ENCODE measurements around the gene NDUFC1.

Gene NDUFC1

DNA sequence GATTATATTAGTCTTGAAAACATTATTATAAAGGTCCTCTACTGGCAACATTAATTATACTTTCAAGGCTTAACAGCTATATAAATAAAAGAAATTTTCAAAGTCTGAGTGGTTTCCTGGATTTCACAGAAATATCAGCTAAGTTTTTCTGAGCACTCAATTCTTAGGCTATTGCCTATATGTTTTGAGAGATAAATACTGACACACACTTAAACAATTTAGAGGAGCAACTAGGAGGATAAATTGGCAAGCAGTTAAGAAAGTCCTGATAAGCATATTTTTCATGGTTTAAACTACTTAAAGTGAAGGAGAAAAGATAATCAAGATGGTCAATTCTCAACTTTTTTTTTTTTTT is 19.6 kb downstream of the NDUFC1 start:
- DNase-seq (ENCODE audit: low read depth) = no peak
- TF ChIP-seq, protein P1, sequence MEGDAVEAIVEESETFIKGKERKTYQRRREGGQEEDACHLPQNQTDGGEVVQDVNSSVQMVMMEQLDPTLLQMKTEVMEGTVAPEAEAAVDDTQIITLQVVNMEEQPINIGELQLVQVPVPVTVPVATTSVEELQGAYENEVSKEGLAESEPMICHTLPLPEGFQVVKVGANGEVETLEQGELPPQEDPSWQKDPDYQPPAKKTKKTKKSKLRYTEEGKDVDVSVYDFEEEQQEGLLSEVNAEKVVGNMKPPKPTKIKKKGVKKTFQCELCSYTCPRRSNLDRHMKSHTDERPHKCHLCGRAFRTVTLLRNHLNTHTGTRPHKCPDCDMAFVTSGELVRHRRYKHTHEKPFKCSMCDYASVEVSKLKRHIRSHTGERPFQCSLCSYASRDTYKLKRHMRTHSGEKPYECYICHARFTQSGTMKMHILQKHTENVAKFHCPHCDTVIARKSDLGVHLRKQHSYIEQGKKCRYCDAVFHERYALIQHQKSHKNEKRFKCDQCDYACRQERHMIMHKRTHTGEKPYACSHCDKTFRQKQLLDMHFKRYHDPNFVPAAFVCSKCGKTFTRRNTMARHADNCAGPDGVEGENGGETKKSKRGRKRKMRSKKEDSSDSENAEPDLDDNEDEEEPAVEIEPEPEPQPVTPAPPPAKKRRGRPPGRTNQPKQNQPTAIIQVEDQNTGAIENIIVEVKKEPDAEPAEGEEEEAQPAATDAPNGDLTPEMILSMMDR (IDR thresholded peaks at IDR 0.05; ENCODE audit: low read depth, low read length, missing control alignments) = no peak
- in situ Hi-C loops (cut with HindIII; ENCODE audit: low sequenced_read_pairs) = no loop called here
- no peak overlapping the region for H3K4me3 ChIP-seq (ENCODE audit: low read depth, low read length)

DNA sequence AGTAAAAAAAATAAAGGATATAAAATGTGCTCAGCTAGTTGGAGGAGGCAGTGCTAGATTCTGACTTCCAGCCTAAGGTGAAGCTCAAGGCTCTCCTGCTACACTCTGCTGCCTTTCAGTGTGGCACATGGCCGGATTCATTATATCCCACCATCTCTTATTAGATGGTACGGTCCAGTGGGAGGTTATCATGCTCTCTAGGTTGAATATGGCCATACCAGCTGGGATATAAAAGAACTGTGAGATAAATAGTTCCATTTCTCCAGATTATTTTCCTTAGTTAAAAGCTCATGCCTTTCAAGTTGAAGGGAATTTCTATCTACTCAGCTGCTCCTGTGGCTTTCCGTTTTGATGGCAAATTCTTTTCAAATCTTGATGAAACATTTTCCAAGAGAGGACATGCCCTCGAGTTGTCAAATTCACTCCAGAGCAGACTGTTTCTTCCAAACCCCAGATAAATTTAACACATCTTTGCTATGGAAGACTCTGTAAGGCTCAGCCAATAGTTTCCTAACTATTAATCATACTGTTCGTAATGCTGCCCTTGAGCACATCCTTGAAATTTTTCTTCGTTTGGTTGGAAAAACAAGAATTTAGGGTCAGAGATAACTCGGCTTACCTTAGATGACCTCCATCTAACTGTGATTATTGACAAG is 20.1 kb downstream of the NDUFC1 start:
- TF ChIP-seq, protein P1 (IDR thresholded peaks at IDR 0.05; ENCODE audit: low read depth, low read length, missing control alignments) = no peak

DNA sequence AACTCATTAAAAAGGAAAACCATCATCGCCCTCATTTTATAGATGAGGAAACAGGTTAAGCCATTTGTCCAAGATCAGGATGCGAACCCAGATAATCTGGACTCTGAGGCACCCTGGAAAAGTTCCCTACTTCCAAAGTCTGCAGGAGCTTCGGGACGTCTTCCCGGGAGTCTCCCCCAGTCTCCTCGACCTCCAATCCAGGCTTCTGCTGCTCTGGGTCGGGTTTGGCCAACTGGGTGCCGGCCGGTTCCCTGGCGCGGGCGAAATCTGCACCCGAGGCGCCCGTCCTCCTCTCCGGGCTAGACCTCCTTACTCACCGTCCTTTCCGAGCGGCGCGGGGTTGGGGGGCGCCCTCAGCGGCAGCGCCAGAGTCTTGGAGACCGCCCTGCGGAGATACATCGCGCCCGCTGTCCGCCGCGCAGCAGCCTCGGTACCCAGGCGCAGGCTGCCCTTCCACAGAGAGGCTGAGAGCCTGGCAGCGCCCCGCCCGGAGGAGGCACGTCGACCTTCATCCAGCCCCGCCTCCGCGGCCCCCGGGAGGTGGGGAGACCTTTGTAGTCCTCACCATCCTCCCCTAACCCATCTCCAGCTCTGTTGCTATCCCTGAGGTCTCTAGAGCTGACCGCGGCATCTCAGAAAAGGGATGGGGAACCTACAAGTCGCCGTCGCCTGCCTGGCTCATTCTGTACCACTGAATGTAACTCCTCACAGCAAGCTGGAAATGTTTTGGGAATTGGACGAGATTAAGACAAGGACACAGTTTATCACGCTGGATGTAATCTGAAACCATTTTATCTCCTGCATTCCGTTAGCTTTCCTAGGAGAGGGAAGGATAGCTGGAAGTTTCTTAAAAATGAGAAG is 22.3 kb downstream of the NDUFC1 start, which contains the start of gene MGARP:
TSS of gene MGARP (minus strand) at position 466 of the 861 bp plus-strand sequence. CDS start at position 399, 67 bp downstream.
- DNase-seq (ENCODE audit: low read depth) = no peak
- in situ Hi-C loops (cut with HindIII; ENCODE audit: low sequenced_read_pairs) = no loop called here
- H3K4me3 ChIP-seq (ENCODE audit: low read depth, low read length) = peak within 1 kb of the TSS; percentile 48
- TF ChIP-seq, protein P1 (IDR thresholded peaks at IDR 0.05; ENCODE audit: low read depth, low read length, missing control alignments) = no peak

More for the DNA sequence above, 20.1 kb downstream of the NDUFC1 start:
- no peak for DNase-seq (ENCODE audit: low read depth)
- in situ Hi-C loops (cut with HindIII; ENCODE audit: low sequenced_read_pairs) = no loop called here
- no peak overlapping the region for H3K4me3 ChIP-seq (ENCODE audit: low read depth, low read length)

DNA sequence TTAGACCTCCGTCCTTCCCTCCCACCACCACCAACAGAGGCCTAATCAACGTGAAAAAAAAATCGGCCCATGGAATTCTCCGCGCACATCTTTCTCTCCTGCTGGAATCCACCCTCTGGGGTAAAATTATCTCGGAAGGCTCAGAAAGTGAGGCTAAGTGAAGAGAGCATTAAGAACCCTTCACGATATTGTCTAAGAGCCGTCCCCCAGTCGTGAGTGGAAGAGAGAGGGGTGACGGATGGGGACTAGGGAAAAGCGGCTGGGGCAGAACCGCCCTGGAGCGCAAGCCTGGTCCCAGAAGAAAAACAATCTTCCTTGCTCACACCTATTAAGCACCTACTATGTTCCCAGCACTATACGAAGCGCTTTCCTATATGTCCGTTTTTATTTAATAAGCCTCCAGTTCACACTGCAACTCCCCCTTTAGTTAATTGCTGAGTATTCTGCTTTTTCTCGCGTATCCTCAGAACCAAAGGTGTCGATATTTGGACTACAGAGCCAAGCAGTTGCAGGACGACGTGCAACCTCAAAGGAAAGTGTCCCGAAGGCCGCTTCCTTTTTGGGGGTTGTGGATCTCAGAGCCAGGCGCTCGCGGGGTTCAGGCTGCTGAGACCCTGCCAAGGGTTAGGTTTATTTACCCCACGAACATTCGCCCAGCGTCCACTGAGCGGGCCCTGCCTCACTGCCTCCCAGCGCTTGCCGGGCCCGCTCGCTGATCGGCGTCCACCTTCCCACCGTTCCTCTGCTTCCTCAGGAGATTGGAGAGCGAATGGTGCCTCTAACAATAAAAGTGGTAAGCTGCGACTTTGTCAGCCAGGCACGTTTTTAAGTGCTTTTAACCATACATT is 23.1 kb downstream of the NDUFC1 start:
- no peak for DNase-seq (ENCODE audit: low read depth)
- in situ Hi-C loops (cut with HindIII; ENCODE audit: low sequenced_read_pairs) = no loop called here
- H3K4me3 ChIP-seq (ENCODE audit: low read depth, low read length) = peak overlapping the region; percentile 48
- TF ChIP-seq, protein P1 (IDR thresholded peaks at IDR 0.05; ENCODE audit: low read depth, low read length, missing control alignments) = no peak

DNA sequence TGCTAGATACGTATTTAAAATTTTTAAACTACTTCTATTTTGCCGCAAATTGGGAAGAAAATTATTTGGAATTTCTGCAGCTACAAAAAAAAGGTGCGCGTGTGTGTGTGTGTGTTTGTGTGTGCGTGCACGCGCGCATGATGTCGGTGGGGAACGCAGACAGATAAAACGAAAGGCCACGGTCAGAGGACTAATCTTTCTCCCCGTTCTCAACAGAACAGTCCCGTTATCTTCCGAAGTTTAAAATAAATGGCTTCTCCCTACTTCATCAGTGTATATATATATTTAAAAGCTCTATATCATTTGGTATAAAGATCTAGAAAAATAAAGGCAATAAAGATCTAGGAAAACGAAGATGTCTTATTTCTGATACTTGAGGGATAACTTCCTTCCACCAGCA is 23.8 kb downstream of the NDUFC1 start:
- no peak for DNase-seq (ENCODE audit: low read depth)
- in situ Hi-C loops (cut with HindIII; ENCODE audit: low sequenced_read_pairs) = no loop called here
- TF ChIP-seq, protein P1 (IDR thresholded peaks at IDR 0.05; ENCODE audit: low read depth, low read length, missing control alignments) = no peak
- peak overlapping the region; percentile 48 for H3K4me3 ChIP-seq (ENCODE audit: low read depth, low read length)

DNA sequence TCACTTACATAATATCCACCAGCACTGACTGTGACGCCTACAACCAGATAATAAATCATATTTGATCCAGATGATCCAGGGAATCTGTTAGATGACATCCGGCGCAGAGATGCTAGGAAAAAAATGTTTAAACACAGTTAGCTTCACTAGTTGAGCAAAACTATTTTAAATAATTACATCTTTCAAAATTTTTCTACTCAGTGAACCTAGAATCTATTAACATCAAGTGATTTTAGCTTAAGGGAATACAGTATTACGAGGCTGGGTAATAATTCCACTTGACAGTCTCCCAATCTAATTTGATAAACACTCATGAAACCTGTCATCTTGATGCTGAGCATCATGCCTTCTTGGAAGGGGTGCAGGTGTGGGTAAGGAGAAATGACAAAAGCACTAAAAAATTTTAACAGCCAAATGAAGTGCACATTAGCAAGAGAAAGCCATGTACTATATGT is 27.0 kb downstream of the NDUFC1 start:
- in situ Hi-C loops (cut with HindIII; ENCODE audit: low sequenced_read_pairs) = no loop called here
- DNase-seq (ENCODE audit: low read depth) = no peak
- no peak overlapping the region for H3K4me3 ChIP-seq (ENCODE audit: low read depth, low read length)
- TF ChIP-seq, protein P1 (IDR thresholded peaks at IDR 0.05; ENCODE audit: low read depth, low read length, missing control alignments) = no peak
